GM12875 (cell line): ENCODE data around the gene KCNA5.

Source experiments
- H3K4me3 ChIP-seq: one replicate; pipeline ENCODE4 v1.5.1; 2011; ENCODE audit warnings: low read depth, low read length, control low read depth
- TF ChIP-seq, protein P1 (sequence below): IDR thresholded peaks from 2 replicates; pipeline ENCODE4 v1.5.1; 2011; ENCODE audit warnings: low read depth, mild to moderate bottlenecking, control low read depth, inconsistent platforms, low read length, moderate library complexity, borderline replicate concordance; ENCODE audit not compliant: insufficient read depth

Gene KCNA5

DNA sequence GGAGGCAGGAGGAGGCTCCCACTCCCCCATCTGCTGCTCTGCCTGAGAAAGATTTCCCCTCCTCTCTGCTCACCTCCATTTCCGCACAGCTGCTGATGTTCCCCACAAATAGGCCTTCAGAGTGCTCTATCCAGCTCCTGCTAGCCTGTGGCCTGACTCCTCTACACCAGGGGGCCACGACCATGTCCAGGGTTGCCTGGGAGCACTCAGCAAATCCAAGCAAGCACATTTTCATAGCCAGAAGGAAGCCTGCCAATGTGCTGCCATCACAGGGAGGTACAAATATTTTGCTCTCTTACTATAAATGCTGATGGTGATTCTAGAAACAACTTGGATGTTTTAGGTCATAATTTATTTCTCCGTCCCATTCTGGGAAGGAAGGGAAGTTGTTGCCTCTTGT is 17.3 kb downstream of the KCNA5 start:
- TF ChIP-seq, protein P1, sequence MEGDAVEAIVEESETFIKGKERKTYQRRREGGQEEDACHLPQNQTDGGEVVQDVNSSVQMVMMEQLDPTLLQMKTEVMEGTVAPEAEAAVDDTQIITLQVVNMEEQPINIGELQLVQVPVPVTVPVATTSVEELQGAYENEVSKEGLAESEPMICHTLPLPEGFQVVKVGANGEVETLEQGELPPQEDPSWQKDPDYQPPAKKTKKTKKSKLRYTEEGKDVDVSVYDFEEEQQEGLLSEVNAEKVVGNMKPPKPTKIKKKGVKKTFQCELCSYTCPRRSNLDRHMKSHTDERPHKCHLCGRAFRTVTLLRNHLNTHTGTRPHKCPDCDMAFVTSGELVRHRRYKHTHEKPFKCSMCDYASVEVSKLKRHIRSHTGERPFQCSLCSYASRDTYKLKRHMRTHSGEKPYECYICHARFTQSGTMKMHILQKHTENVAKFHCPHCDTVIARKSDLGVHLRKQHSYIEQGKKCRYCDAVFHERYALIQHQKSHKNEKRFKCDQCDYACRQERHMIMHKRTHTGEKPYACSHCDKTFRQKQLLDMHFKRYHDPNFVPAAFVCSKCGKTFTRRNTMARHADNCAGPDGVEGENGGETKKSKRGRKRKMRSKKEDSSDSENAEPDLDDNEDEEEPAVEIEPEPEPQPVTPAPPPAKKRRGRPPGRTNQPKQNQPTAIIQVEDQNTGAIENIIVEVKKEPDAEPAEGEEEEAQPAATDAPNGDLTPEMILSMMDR: no peak
- H3K4me3 ChIP-seq: no peak overlapping the region

DNA sequence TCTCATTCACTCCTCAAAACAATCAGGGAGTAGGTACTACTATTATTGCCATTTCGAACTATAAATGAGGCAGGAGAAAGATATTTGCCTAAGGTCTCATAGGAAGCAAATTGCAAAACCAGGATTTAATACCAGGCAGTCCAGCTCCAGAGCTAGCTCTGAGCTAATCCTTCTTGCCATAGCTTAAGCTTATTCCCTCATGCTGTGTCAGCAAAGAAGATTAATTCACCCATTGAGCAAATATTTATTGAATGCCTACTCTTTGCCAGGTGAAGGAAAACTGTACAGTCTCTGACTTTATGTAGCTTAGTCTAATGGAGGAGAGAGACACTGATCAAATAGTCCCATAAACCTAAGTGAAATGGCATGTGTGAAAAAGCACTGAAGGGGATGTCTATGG is 19.5 kb downstream of the KCNA5 start:
- TF ChIP-seq, protein P1: no peak

DNA sequence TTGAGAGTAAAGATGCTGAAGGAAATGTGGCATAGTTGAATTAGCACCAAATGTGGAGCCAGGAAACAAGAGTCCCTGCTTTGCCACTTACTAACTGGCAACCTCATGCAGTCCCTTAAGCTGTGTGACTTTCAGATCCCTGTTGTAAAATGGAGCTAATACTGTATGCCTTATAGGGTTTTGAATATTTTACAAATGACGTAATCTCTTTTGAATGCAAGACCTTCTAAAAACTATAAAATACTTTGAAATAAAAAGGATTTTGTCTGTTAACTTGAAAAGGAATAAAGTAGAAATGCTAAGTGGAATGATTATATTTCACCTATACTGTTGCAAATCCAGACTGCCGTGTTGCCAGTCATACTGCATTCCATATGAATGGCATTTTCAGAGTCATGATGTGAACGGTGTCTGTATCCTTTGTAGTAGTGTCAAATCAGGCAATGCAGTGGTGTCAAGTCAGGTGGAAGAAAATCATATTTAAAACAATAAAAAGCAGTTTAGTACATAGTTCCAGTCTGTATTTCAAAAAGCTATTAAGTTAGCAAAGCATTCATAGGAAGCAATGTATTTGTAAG is 21.3 kb downstream of the KCNA5 start:
- TF ChIP-seq, protein P1: no peak
- H3K4me3 ChIP-seq: no peak overlapping the region

More for the DNA sequence above, 19.5 kb downstream of the KCNA5 start:
- no peak overlapping the region for H3K4me3 ChIP-seq

DNA sequence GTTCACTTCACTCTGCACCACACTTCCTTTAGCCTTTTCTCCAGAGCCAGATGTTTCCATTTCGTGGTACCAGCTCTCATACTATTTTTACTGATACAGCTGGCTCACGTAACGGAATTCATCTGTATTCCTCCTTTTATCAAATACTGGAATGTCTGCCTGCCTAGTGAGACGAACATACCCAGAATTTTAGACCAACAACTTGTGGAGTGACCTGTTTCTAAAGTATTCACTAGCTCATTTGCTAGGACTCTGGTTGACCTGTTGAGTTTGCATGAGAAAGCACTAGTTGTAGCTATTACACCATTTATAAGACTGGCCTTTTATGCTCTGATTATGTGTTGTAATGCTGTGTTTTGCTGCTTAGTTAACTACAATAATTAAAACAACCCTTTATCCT is 22.6 kb downstream of the KCNA5 start:
- TF ChIP-seq, protein P1: no peak
- H3K4me3 ChIP-seq: no peak overlapping the region

DNA sequence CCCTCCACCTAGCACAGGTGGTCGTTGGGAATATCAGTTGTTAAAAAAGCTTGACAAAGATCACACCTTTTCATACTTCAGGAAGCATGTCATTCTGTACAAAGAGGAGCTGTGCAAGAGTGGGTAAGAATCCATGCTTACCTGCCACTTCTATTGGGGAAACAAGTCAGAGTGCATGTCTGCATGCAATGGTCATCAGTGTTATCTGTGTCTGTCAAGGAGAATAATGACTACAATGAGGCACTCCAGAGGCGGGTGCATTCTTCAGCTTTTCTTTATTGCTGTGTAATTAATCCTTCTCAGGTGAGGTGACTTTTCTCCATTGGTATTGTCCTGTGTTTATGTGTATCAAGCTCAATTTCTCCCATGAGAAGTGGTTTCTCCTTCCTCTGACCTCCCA is 24.4 kb downstream of the KCNA5 start:
- TF ChIP-seq, protein P1: no peak
- H3K4me3 ChIP-seq: no peak overlapping the region

DNA sequence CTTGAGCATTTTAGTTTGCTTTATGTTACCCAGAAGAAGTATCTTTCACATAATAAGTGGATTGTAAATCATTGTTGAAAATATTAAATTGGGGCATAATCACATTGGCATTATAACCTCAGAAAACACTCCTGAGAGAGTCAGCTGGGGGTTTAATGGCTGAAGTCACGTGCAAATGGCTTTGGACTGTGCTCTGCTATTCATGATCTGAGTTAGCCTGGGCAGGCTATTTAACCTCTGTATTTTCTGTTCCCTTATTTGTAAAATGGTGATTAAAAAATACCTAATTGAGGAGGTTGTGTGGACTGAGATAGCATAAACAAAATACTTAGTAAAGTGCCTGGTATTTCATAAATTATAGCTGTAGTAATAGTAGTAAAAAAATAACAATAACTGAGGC is 24.9 kb downstream of the KCNA5 start:
- no peak overlapping the region for H3K4me3 ChIP-seq
- TF ChIP-seq, protein P1: no peak

DNA sequence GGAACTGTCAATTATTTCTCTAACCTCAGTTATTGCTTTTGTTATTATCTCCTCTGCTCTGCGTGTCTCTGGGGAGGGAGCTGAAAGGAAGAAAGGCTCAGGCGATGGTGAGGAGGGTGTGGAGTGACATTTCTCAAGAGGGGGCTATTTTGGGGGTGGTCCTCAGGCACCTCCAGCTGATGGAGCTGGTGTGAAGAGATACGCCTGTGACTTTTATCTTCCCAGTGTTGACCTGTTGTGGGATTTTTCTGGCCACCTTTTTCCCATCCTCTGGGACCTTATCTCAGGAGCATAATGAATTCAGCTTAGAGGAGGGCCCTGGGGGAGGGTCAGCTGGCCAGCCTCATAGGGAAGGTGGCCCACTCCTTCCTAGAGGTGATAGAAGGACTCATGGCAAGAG is 26.4 kb downstream of the KCNA5 start:
- no peak overlapping the region for H3K4me3 ChIP-seq
- TF ChIP-seq, protein P1: no peak
